ENCODE measurements around the gene PRPF38B.
A peak's percentile ranks its signal among the peaks of the same experiment; 100 is the strongest.

Gene PRPF38B

DNA sequence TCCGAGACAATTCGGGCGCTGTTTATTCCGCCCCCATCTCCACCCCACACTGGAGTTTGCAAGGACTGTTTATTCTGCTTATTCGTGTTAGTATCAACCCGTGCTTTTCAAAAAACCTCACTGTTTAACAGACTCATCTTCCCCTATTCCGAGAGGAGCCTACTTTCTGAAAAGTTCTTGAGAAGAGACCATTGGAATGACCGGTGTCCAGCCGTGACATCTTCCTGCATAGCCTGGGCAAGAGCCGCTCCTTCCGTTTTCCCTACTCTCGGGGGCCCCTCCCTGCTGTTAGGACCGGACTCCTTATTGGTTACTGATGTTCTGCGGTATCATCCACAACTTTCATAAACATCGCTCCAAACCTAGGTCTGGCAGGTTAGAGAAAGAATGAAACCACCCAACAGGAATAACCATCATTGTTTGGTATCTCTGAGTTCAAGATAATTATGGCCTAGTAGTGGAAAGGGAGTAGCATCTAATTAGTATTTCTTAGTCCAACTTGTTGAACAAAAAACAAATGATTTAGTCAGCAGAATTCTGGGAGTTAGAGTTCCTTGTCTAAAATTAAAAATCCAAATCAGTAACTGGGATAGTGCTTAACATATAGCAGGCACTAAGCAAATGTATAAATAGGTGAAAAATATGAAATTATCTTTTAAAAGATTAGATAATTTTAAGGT is 55.2 kb downstream of the PRPF38B start:
- in situ Hi-C loops (cut with HindIII; ENCODE audit: low sequenced_read_pairs) = no loop called here
- TF ChIP-seq, protein P1, sequence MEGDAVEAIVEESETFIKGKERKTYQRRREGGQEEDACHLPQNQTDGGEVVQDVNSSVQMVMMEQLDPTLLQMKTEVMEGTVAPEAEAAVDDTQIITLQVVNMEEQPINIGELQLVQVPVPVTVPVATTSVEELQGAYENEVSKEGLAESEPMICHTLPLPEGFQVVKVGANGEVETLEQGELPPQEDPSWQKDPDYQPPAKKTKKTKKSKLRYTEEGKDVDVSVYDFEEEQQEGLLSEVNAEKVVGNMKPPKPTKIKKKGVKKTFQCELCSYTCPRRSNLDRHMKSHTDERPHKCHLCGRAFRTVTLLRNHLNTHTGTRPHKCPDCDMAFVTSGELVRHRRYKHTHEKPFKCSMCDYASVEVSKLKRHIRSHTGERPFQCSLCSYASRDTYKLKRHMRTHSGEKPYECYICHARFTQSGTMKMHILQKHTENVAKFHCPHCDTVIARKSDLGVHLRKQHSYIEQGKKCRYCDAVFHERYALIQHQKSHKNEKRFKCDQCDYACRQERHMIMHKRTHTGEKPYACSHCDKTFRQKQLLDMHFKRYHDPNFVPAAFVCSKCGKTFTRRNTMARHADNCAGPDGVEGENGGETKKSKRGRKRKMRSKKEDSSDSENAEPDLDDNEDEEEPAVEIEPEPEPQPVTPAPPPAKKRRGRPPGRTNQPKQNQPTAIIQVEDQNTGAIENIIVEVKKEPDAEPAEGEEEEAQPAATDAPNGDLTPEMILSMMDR (IDR thresholded peaks at IDR 0.05; ENCODE audit: low read depth, low read length) = no peak
- peak overlapping the region; percentile 92 for H3K4me3 ChIP-seq (ENCODE audit: low read depth, low read length)
- peak; percentile 89 for DNase-seq (ENCODE audit: low read depth, low spot score)

DNA sequence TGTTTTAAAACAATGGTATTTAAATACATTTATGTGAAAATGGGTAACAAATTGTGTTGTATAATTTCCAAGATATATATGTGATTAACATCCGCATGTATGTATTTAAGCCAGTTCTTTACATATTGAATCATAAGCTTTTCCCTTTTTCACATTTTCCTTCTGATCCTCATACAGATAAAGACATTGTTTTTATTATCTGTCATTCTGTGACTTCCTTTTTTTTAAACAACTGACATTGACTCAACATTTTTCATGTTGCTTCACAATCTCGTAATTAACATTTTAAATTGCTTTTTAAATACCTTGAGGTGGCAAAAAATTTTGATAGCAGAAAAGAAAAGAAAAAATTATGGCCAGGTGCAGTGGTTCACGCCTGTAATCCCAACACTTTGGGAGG is 55.8 kb downstream of the PRPF38B start:
- in situ Hi-C loops (cut with HindIII; ENCODE audit: low sequenced_read_pairs) = no loop called here
- DNase-seq (ENCODE audit: low read depth, low spot score) = no peak
- peak overlapping the region; percentile 92 for H3K4me3 ChIP-seq (ENCODE audit: low read depth, low read length)
- TF ChIP-seq, protein P1 (IDR thresholded peaks at IDR 0.05; ENCODE audit: low read depth, low read length) = no peak

DNA sequence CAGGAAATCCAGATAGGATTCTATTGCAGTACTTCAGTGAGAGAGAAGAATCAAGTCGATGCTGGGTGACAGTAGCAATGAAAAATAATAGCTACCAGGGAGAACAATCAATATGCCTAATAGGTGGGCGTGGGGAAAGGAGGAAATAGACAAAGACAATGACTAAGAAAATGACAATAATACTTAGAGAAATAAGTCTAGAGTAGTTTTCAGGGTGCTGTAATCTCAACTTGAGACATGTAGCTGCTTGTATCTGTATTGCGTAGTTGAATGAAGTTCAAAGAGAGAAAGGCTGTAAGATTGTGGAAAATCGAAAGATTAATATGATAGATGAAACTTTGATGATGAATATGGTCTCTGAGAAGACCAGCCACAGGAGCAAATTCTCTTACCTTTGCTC is 57.0 kb downstream of the PRPF38B start:
- H3K4me3 ChIP-seq (ENCODE audit: low read depth, low read length) = no peak overlapping the region
- in situ Hi-C loops (cut with HindIII; ENCODE audit: low sequenced_read_pairs) = no loop called here
- TF ChIP-seq, protein P1 (IDR thresholded peaks at IDR 0.05; ENCODE audit: low read depth, low read length) = no peak
- no peak for DNase-seq (ENCODE audit: low read depth, low spot score)

DNA sequence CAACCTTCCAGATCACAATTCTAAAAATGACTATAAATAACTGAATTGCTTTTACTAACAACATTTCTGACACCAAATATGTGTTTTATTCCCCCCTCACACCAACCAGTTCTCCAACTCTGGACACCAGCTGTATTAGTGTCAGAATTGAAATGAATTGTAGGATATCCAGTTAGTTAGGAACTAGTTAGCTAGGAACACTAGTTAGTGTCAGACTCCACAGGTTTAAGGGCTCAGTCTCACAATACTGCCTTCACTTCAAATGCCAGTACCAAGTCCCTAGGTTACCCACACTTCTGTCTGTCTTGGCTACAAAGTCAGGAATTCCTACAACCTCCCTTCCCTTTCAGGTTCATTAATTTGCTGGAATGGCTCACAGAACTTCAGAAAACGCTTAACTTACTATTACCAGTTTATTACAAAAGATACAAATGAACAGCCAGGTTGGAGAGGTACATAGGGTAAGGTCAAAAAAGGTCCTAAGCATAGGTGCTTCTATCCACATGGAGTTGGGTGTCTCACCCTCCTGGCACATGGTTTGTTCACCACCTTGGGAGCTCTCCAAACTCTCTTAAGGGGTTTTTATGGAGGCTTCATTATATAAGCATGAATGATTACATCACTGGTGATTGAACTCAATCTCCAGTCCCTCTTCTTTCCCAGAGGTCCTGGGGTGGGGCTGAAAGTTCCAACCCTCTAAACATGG is 58.5 kb downstream of the PRPF38B start:
- TF ChIP-seq, protein P1 (IDR thresholded peaks at IDR 0.05; ENCODE audit: low read depth, low read length) = no peak
- H3K4me3 ChIP-seq (ENCODE audit: low read depth, low read length) = no peak overlapping the region
- peak; percentile 10 for DNase-seq (ENCODE audit: low read depth, low spot score)
- in situ Hi-C loops (cut with HindIII; ENCODE audit: low sequenced_read_pairs) = no loop called here

All from astrocyte of the spinal cord (primary cell).